AG04450 (cell line): ENCODE results near the gene GPR26. TPM values are rescaled to one million over a fixed set of nuclear protein-coding genes. Genes with fewer than 3 reads are reported as not detected.

ENCODE experiments used
- CTCF ChIA-PET: fragments of 300-600, 350-600 bp; formaldehyde crosslinking; extraction: SDS; loops from one replicate; lab custom pipeline; 2022; ENCODE audit warnings: antibody characterized with exemption, inconsistent platforms; lab: Charles Lee
- POLR2A ChIA-PET: fragments of 350-600 bp; formaldehyde crosslinking; extraction: SDS; loops from one replicate; lab custom pipeline; 2021; ENCODE audit warnings: antibody characterized with exemption, inconsistent platforms; lab: Yijun Ruan, JAX
- DNase-seq: peaks from one replicate; pipeline ENCODE4 v3.0.0-alpha.2; 2011; ENCODE audit warnings: low read depth, low spot score
- H3K27ac ChIP-seq: one replicate; pipeline ENCODE4 v1.5.1; 2012; ENCODE audit warnings: low read depth, low read length, control low read depth
- H3K27me3 ChIP-seq: one replicate; pipeline ENCODE4 v1.6.0; 2012; ENCODE audit warnings: low read length; ENCODE audit not compliant: control insufficient read depth, insufficient read depth
- H3K4me3 ChIP-seq: 2 replicates; pipeline ENCODE4 v1.5.1; 2011; ENCODE audit warnings: mild to moderate bottlenecking, low read depth, low read length, control low read depth
- H3K9me3 ChIP-seq: 2 replicates; pipeline ENCODE4 v1.5.1; 2012; ENCODE audit warnings: low read length; ENCODE audit not compliant: control insufficient read depth, insufficient read depth
- CTCF ChIP-seq: IDR thresholded peaks from 2 replicates; pipeline ENCODE4 v1.5.1; 2011; ENCODE audit warnings: low read depth, low read length, control low read depth, inconsistent platforms
- polyA plus RNA-seq: library from polyadenylated mRNA; depleted of rRNA; stranded (reverse); fragments of >200 nt; gene quantifications from 2 replicates; pipeline ENCODE4 v1.2.3, GENCODE V29; 2011

Gene GPR26
- polyA plus RNA-seq, 1 experiment: not detected

GRCh38 chr10:123673198-123673597 is 7.0 kb downstream of the GPR26 start:
- peaks cover 90% of the 10 kb centered on the region for H3K9me3 ChIP-seq
- POLR2A ChIA-PET: no interaction called here
- no peak overlapping the region for H3K4me3 ChIP-seq
- no peak overlapping the region for H3K27ac ChIP-seq
- DNase-seq: no peak
- CTCF ChIA-PET: no interaction called here
- no peak for TF ChIP-seq CTCF
- H3K27me3 ChIP-seq: no peaks in the 10 kb centered on the region

DNA sequence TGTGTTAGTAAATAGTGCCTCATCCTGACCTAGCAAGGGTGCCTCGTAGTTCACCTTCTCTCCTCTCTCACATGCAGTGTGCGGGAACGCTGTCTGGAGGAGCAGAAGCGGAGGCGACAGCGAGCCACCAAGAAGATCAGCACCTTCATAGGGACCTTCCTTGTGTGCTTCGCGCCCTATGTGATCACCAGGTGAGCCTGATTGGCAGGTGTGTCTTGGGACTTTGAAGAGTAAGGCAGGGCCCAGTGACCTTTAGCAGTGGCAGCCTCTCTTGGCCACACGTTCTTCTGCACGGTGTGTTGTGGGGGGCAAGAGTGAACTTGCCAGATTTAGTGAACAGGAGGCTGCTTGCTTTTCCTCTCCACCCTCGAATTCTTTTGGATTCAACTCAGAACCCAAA is 8.6 kb downstream of the GPR26 start:
- H3K27ac ChIP-seq: no peak overlapping the region
- CTCF ChIA-PET: no interaction called here
- POLR2A ChIA-PET: no interaction called here
- no peak for DNase-seq
- H3K27me3 ChIP-seq: no peaks in the 10 kb centered on the region
- TF ChIP-seq CTCF: no peak
- H3K4me3 ChIP-seq: no peak overlapping the region
- H3K9me3 ChIP-seq: peaks cover 88% of the 10 kb centered on the region

DNA sequence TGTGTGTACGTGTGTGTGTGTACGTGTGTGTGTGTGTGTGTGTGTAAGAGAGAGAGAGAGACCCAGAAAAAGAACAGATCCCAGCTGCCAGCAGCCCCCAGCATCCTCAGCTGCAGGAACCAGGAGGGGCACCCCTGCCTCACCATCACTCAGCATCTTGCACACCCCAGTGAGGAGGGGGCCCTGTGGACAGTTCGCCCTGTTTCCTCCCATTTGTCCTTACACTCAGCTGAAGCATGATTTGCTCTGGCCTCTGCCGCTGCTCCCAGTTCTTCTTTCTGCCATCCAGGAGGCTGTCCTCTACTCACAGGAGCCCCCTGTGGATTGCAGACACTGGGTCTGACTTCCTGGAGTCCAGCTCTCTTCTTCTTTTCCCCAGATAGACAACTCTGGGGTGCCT is 9.7 kb downstream of the GPR26 start:
- POLR2A ChIA-PET: no interaction called here
- CTCF ChIA-PET: no interaction called here
- no peak for TF ChIP-seq CTCF
- DNase-seq: no peak
- H3K9me3 ChIP-seq: peaks cover 89% of the 10 kb centered on the region
- H3K27ac ChIP-seq: no peak overlapping the region
- H3K4me3 ChIP-seq: no peak overlapping the region
- no peaks in the 10 kb centered on the region for H3K27me3 ChIP-seq

DNA sequence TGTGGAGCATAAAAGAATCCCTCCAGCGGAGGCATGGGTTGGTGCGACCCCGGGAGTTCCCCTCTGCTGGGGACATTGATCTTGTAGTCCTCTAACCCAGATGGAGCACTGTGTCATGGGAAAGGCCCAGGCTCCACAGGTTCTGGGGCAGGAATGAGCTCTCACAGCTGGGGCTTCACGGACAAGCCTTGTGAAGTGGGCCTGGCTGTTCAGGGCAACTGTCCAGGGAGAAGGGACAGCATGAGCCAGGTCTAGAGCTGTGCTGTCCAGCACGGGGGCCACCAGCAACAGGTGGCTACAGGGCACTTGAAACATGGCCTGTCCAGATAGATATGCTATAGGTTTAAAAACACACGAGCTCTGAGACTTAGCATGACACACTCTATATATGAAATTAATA is 11.4 kb downstream of the GPR26 start:
- CTCF ChIA-PET: no interaction called here
- Histone ChIP-seq H3K27me3 (no peaks in the 10 kb centered on the region), H3K9me3 (peaks cover 86% of the 10 kb centered on the region), H3K4me3 (no peak overlapping the region), H3K27ac (no peak overlapping the region)
- POLR2A ChIA-PET: no interaction called here
- DNase-seq: no peak
- no peak for TF ChIP-seq CTCF

- Histone ChIP-seq H3K27ac (no peak overlapping the region), H3K27me3 (no peaks in the 10 kb centered on the region), H3K9me3 (peaks cover 87% of the 10 kb centered on the region), H3K4me3 (no peak overlapping the region)
- no peak for TF ChIP-seq CTCF
- ChIA-PET CTCF (no interaction called here), POLR2A (no interaction called here)
- no peak for DNase-seq
Observed at GRCh38 chr10:123678376-123678775, 12.2 kb downstream of the GPR26 start.
